ENCODE measurements around the gene C5orf58.

C5orf58 gene

GRCh38 chr5:170262061-170263045 is 29.6 kb downstream of the C5orf58 start:
- H3K4me3 ChIP-seq (ENCODE audit: low read depth, low read length, poor library complexity, severe bottlenecking), result no peak overlapping the region
- no peaks in the 10 kb centered on the region for H4K20me1 ChIP-seq (ENCODE audit: insufficient read depth, low read length)
- H2AFZ ChIP-seq (ENCODE audit: low read length), result no peak overlapping the region
- no peaks in the 10 kb centered on the region for H3K79me2 ChIP-seq (ENCODE audit: insufficient read depth, low read length)
- TF ChIP-seq EZH2 (IDR thresholded peaks at IDR 0.05; ENCODE audit: borderline replicate concordance, low read length), result no peak
- no peak for TF ChIP-seq CTCF (IDR thresholded peaks at IDR 0.05; ENCODE audit: low read length)
- no peaks in the 10 kb centered on the region for H3K27me3 ChIP-seq (ENCODE audit: insufficient read depth, low read length)
- H3K9me3 ChIP-seq (ENCODE audit: low read length), result no peaks in the 10 kb centered on the region
- H3K36me3 ChIP-seq (ENCODE audit: insufficient read depth, low read length), result no peaks in the 10 kb centered on the region
- no peak overlapping the region for H3K4me2 ChIP-seq (ENCODE audit: low read length)
- no peak overlapping the region for H3K27ac ChIP-seq (ENCODE audit: low read depth, low read length, poor library complexity, severe bottlenecking)
- H3K9me2 ChIP-seq (ENCODE audit: low read depth, low read length), result no peaks in the 10 kb centered on the region
- no peaks in the 10 kb centered on the region for H3F3A ChIP-seq (ENCODE audit: insufficient read depth, low read length)
- H3K9ac ChIP-seq (ENCODE audit: low read length), result no peak overlapping the region
- no peaks in the 10 kb centered on the region for H3K4me1 ChIP-seq (ENCODE audit: insufficient read depth, low read length, severe bottlenecking)

GRCh38 chr5:170263906-170264305 is 31.1 kb downstream of the C5orf58 start:
- Histone ChIP-seq H4K20me1 (ENCODE audit: insufficient read depth, low read length) (no peaks in the 10 kb centered on the region), H3K27ac (ENCODE audit: low read depth, low read length, poor library complexity, severe bottlenecking) (no peak overlapping the region), H3K9ac (ENCODE audit: low read length) (no peak overlapping the region), H2AFZ (ENCODE audit: low read length) (no peak overlapping the region), H3K4me1 (ENCODE audit: insufficient read depth, low read length, severe bottlenecking) (no peaks in the 10 kb centered on the region), H3K27me3 (ENCODE audit: insufficient read depth, low read length) (no peaks in the 10 kb centered on the region), H3K4me2 (ENCODE audit: low read length) (no peak overlapping the region), H3K36me3 (ENCODE audit: insufficient read depth, low read length) (no peaks in the 10 kb centered on the region), H3K9me2 (ENCODE audit: low read depth, low read length) (no peaks in the 10 kb centered on the region), H3K9me3 (ENCODE audit: low read length) (no peaks in the 10 kb centered on the region), H3F3A (ENCODE audit: insufficient read depth, low read length) (no peaks in the 10 kb centered on the region), H3K4me3 (ENCODE audit: low read depth, low read length, poor library complexity, severe bottlenecking) (no peak overlapping the region), H3K79me2 (ENCODE audit: insufficient read depth, low read length) (no peaks in the 10 kb centered on the region)
- TF ChIP-seq CTCF (IDR thresholded peaks at IDR 0.05; ENCODE audit: low read length), result no peak
- no peak for TF ChIP-seq EZH2 (IDR thresholded peaks at IDR 0.05; ENCODE audit: borderline replicate concordance, low read length)

GRCh38 chr5:170265522-170265921 is 32.7 kb downstream of the C5orf58 start:
- no peak overlapping the region for H3K4me3 ChIP-seq (ENCODE audit: low read depth, low read length, poor library complexity, severe bottlenecking)
- H3K9ac ChIP-seq (ENCODE audit: low read length), result no peak overlapping the region
- H3K4me2 ChIP-seq (ENCODE audit: low read length), result no peak overlapping the region
- H3K9me3 ChIP-seq (ENCODE audit: low read length), result no peaks in the 10 kb centered on the region
- H3K27ac ChIP-seq (ENCODE audit: low read depth, low read length, poor library complexity, severe bottlenecking), result no peak overlapping the region
- no peaks in the 10 kb centered on the region for H3K36me3 ChIP-seq (ENCODE audit: insufficient read depth, low read length)
- no peaks in the 10 kb centered on the region for H3K9me2 ChIP-seq (ENCODE audit: low read depth, low read length)
- no peaks in the 10 kb centered on the region for H3K27me3 ChIP-seq (ENCODE audit: insufficient read depth, low read length)
- H3K79me2 ChIP-seq (ENCODE audit: insufficient read depth, low read length), result no peaks in the 10 kb centered on the region
- no peaks in the 10 kb centered on the region for H3F3A ChIP-seq (ENCODE audit: insufficient read depth, low read length)
- no peaks in the 10 kb centered on the region for H4K20me1 ChIP-seq (ENCODE audit: insufficient read depth, low read length)
- TF ChIP-seq EZH2 (IDR thresholded peaks at IDR 0.05; ENCODE audit: borderline replicate concordance, low read length) (no peak), CTCF (IDR thresholded peaks at IDR 0.05; ENCODE audit: low read length) (no peak)
- H3K4me1 ChIP-seq (ENCODE audit: insufficient read depth, low read length, severe bottlenecking), result no peaks in the 10 kb centered on the region
- H2AFZ ChIP-seq (ENCODE audit: low read length), result no peak overlapping the region

Measured in OCI-LY1 (cell line).